MCF 10A (cell line): ENCODE results near the gene FER. TPM values are rescaled to one million over a fixed set of nuclear protein-coding genes. Genes with fewer than 3 reads are reported as not detected.
"Not testable (repeated sequence)": the region's sequence is repeated elsewhere in the genome, so short reads cannot be mapped to it uniquely, and the experiment has no call there.

Experiments
- BruUV-seq: library from RNA; stranded (reverse); fragments of 400-500 nt; replicated peaks from 2 replicates; lab custom pipeline; 2021; lab: Mats Ljungman, UMichigan
- CTCF ChIA-PET: fragments of 300-600 bp; sonication (Branson Sonifier 250); formaldehyde crosslinking; extraction: SDS; loops from one replicate; lab custom pipeline; 2021; ENCODE audit warnings: antibody characterized with exemption, inconsistent platforms; lab: Yijun Ruan, JAX
- POLR2A ChIA-PET: fragments of 300-600, 350-650 bp; sonication (Branson Sonifier 250); formaldehyde crosslinking; extraction: SDS; loops from one replicate; lab custom pipeline; 2020; ENCODE audit warnings: antibody characterized with exemption, inconsistent platforms; lab: Yijun Ruan, JAX
- DNase-seq: peaks from one replicate; pipeline ENCODE4 v3.0.0-alpha.2; 2018; ENCODE audit not compliant: unreplicated experiment
- H3K27ac Mint-ChIP-seq: one replicate; pipeline ENCODE4 v1.8.0; 2022; ENCODE audit warnings: mild to moderate bottlenecking, low read depth, mixed read lengths; ENCODE audit not compliant: unreplicated experiment
- H3K27me3 Mint-ChIP-seq: one replicate; pipeline ENCODE4 v1.8.0; 2022; ENCODE audit warnings: mixed read lengths; ENCODE audit not compliant: insufficient read depth, unreplicated experiment
- H3K36me3 Mint-ChIP-seq: one replicate; pipeline ENCODE4 v1.8.0; 2022; ENCODE audit warnings: mild to moderate bottlenecking, moderate library complexity, mixed read lengths; ENCODE audit not compliant: insufficient read depth, unreplicated experiment
- H3K4me1 Mint-ChIP-seq: one replicate; pipeline ENCODE4 v1.8.0; 2022; ENCODE audit warnings: mixed read lengths; ENCODE audit not compliant: insufficient read depth, unreplicated experiment
- H3K4me3 Mint-ChIP-seq: one replicate; pipeline ENCODE4 v1.8.0; 2022; ENCODE audit warnings: mild to moderate bottlenecking, moderate library complexity, mixed read lengths; ENCODE audit not compliant: unreplicated experiment
- H3K9me3 Mint-ChIP-seq: one replicate; pipeline ENCODE4 v1.8.0; 2022; ENCODE audit warnings: mixed read lengths; ENCODE audit not compliant: unreplicated experiment
- intact Hi-C: fragments of 100-400 bp; cut with micrococcal nuclease; formaldehyde crosslinking; loops from 2 replicates; pipeline ENCODE4 v1.14.1; 2022
- total RNA-seq: library from RNA; stranded (reverse); gene quantifications from 2 replicates; pipeline ENCODE4 v1.2.3, GENCODE V29; 2022
- TF ChIP-seq, protein P1 (sequence below): fragments of 200-600 bp; IDR thresholded peaks from one replicate; pipeline ENCODE4 v1.8.0; 2022; ENCODE audit warnings: antibody characterized with exemption, mild to moderate bottlenecking; ENCODE audit not compliant: unreplicated experiment

The FER gene
- total RNA-seq, 1 experiment from 2014 or later: 71.1 TPM

DNA sequence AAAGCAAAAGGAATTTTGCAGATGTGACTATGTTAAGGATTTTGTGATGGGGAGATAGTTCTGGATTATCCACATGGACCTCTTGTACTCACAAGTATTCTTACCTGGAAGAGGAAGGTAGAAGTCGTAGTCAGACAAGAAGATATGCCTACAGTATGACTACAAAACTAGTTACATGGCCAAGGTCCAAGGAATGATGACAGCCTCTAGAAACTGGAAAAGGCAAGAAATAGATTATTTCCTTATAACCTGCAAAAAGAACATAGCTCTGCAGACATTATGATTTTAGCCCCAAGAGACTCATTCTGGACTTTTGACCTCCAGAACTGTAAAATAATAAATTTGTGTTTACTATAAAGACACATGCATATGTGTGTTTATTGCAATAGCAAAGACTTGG lies 226.9 kb downstream of the FER start:
- no peaks in the 10 kb centered on the region for H3K4me1 Mint-ChIP-seq
- POLR2A ChIA-PET: no interaction called here

GRCh38 chr5:108975697-108976096 lies 228.0 kb downstream of the FER start:
- intact Hi-C loops: no loop called here
- ChIA-PET CTCF (no interaction called here), POLR2A (interaction anchor here (0.6 kb wide), 1 partner anchor 392 kb away, joined by 4 read pairs; no protein-coding TSS in a partner anchor)
- no peak overlapping the region for H3K4me3 Mint-ChIP-seq
- no TSS peak for BruUV-seq
- H3K9me3 Mint-ChIP-seq: no peaks in the 10 kb centered on the region
- H3K4me1 Mint-ChIP-seq: no peaks in the 10 kb centered on the region
- TF ChIP-seq, protein P1, sequence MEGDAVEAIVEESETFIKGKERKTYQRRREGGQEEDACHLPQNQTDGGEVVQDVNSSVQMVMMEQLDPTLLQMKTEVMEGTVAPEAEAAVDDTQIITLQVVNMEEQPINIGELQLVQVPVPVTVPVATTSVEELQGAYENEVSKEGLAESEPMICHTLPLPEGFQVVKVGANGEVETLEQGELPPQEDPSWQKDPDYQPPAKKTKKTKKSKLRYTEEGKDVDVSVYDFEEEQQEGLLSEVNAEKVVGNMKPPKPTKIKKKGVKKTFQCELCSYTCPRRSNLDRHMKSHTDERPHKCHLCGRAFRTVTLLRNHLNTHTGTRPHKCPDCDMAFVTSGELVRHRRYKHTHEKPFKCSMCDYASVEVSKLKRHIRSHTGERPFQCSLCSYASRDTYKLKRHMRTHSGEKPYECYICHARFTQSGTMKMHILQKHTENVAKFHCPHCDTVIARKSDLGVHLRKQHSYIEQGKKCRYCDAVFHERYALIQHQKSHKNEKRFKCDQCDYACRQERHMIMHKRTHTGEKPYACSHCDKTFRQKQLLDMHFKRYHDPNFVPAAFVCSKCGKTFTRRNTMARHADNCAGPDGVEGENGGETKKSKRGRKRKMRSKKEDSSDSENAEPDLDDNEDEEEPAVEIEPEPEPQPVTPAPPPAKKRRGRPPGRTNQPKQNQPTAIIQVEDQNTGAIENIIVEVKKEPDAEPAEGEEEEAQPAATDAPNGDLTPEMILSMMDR: no peak
- H3K27me3 Mint-ChIP-seq: no peaks in the 10 kb centered on the region
- no peak overlapping the region for H3K27ac Mint-ChIP-seq
- no peak for DNase-seq
- peaks cover 21% of the 10 kb centered on the region for H3K36me3 Mint-ChIP-seq

More for the DNA sequence above, 226.9 kb downstream of the FER start:
- BruUV-seq: no TSS peak
- Mint-ChIP-seq H3K27ac (no peak overlapping the region), H3K4me3 (no peak overlapping the region), H3K36me3 (peaks cover 17% of the 10 kb centered on the region), H3K27me3 (no peaks in the 10 kb centered on the region), H3K9me3 (no peaks in the 10 kb centered on the region)
- intact Hi-C loops: no loop called here
- DNase-seq: no peak
- TF ChIP-seq, protein P1: no peak
- CTCF ChIA-PET: interaction anchor here (0.8 kb wide), 1 partner anchor 24 kb away, joined by 4 read pairs; no protein-coding TSS in a partner anchor

GRCh38 chr5:108983461-108984092 lies 235.9 kb downstream of the FER start:
- Mint-ChIP-seq H3K36me3 (peaks cover 43% of the 10 kb centered on the region), H3K4me3 (no peak overlapping the region), H3K9me3 (peaks cover 19% of the 10 kb centered on the region), H3K27me3 (no peaks in the 10 kb centered on the region), H3K27ac (no peak overlapping the region), H3K4me1 (no peaks in the 10 kb centered on the region)
- ChIA-PET CTCF (no interaction called here), POLR2A (interaction anchor here (0.7 kb wide), 1 partner anchor 346 kb away, joined by 3 read pairs; no protein-coding TSS in a partner anchor)
- DNase-seq: no peak
- no TSS peak for BruUV-seq
- intact Hi-C loops: no loop called here
- TF ChIP-seq, protein P1: no peak

DNA sequence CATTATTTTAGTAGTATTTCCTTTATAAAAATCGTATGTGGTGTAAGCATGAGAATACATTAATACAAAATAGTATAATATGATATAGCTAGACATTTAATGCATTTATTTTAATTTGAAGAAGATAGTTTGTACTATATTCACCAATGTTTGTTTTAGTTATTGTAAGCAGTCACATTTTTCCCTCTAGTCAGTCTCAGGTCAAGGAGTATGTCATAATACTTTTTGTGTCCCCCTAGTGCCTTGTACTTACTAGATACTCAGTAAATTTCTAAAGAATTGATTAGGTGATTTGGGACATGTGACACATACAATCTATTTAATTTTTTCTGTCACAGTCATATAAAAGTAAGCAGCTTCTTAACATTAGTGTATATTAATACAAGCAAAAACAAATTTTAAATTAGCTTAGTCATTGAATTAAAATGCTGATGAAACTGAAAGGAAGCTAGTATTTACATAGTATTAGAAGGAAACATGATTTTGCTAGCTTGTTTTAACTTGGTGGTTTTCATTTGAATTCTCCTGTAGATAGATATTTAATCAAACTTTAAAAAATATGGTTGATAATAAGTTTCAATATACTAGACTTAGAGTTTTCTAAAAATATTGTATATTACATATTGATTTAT lies 242.2 kb downstream of the FER start:
- Mint-ChIP-seq H3K4me1 (no peaks in the 10 kb centered on the region), H3K4me3 (no peak overlapping the region), H3K9me3 (peaks cover 34% of the 10 kb centered on the region), H3K27me3 (no peaks in the 10 kb centered on the region), H3K36me3 (peaks cover 26% of the 10 kb centered on the region), H3K27ac (no peak overlapping the region)
- BruUV-seq: no TSS peak
- ChIA-PET POLR2A (interaction anchor here (0.6 to 1.1 kb wide), 5 partner anchors 9 to 773 kb away, joined by 3 to 4 read pairs (median 3); no protein-coding TSS in a partner anchor), CTCF (no interaction called here)
- TF ChIP-seq, protein P1: no peak
- no peak for DNase-seq
- intact Hi-C loops: no loop called here

- DNase-seq, H3K27me3 Mint-ChIP-seq, CTCF ChIA-PET, H3K4me3 Mint-ChIP-seq, H3K27ac Mint-ChIP-seq, H3K4me1 Mint-ChIP-seq, POLR2A ChIA-PET, BruUV-seq, intact Hi-C loops: not testable (repeated sequence)
- Mint-ChIP-seq H3K36me3 (peaks cover 14% of the 10 kb centered on the region), H3K9me3 (peaks cover 25% of the 10 kb centered on the region)
Observed at GRCh38 chr5:108992396-108993085, 244.8 kb downstream of the FER start.

DNA sequence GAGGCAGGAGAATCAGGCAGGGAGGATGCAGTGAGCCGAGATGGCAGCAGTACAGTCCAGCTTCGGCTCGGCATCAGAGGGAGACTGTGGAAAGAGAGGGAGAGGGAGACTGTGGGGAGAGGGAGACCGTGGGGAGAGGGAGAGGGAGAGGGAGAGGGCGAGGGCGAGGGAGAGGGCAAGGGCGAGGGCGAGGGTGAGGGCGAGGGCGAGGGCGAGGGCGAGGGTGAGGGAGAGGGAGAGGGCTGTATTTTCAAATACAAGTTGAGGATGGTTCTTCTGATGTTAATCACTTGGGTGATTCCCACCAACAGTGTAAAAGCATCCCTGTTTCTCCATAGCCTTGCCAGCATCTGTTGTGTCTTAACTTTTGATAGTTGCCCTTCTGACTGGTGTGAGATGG lies 245.7 kb downstream of the FER start:
- POLR2A ChIA-PET, H3K4me3 Mint-ChIP-seq, CTCF ChIA-PET, DNase-seq, BruUV-seq, H3K27ac Mint-ChIP-seq, H3K4me1 Mint-ChIP-seq, intact Hi-C loops, H3K27me3 Mint-ChIP-seq: not testable (repeated sequence)
- Mint-ChIP-seq H3K9me3 (peaks cover 17% of the 10 kb centered on the region), H3K36me3 (peaks cover 22% of the 10 kb centered on the region)
